Heart right ventricle (tissue), 16 donors: ENCODE results near the gene SMIM23. TPM values are rescaled to one million over a fixed set of nuclear protein-coding genes. Genes with fewer than 3 reads are reported as not detected.

Experiments used
- ATAC-seq, 8 donors: fragments of 200-7000 bp; cut with Tn5 transposase; one replicate each; pipeline ENCODE4 v1.9.1; 2020; ENCODE audit warnings: mild to moderate bottlenecking in 8 of 8, moderate library complexity in 8 of 8, moderate number of reproducible peaks in 1 of 8
- DNase-seq, 2 donors: peaks; one replicate each; pipeline ENCODE4 v3.0.0-alpha.2; 2020
- H3K27ac ChIP-seq, 10 donors: fragments of 200-600 bp; sonication (generic) in 2 of 10; one replicate each; pipeline versions ENCODE4 v1.5.0 to v1.8.0; 2020 to 2022; ENCODE audit warnings: mild to moderate bottlenecking in 3 of 10
- H3K27me3 ChIP-seq, 7 donors: fragments of 200-600 bp; one replicate each; pipeline ENCODE4 v1.8.0; 2021 to 2022; ENCODE audit warnings: mild to moderate bottlenecking in 2 of 7
- H3K36me3 ChIP-seq, 9 donors: fragments of 200-600 bp; sonication (generic) in 1 of 9; one replicate each; pipeline versions ENCODE4 v1.5.0 to v1.8.0; 2020 to 2022; ENCODE audit warnings: mild to moderate bottlenecking in 2 of 9
- H3K4me1 ChIP-seq, 9 donors: fragments of 200-600 bp; sonication (generic) in 1 of 9; one replicate each; pipeline versions ENCODE4 v1.5.0 to v1.8.0; 2020 to 2022; ENCODE audit warnings: mild to moderate bottlenecking in 4 of 9
- H3K4me3 ChIP-seq, 10 donors: fragments of 200-600 bp; sonication (generic) in 2 of 10; one replicate each; pipeline versions ENCODE4 v1.5.0 to v1.8.0; 2020 to 2022; ENCODE audit warnings: mild to moderate bottlenecking in 7 of 10, moderate library complexity in 2 of 10
- H3K9me3 ChIP-seq, 11 donors: fragments of 200-600 bp in 10 of 11; sonication (generic) in 2 of 11; one replicate each; pipeline versions ENCODE4 v1.5.0 to v1.8.0; 2013 to 2022; ENCODE audit warnings: mild to moderate bottlenecking in 2 of 11, control low read depth in 1 of 11, moderate library complexity in 1 of 11
- WGBS, 2 donors: extraction: QIAGEN DNeasy Blood & Tissue Kit; methylation state at CpG; one replicate each; pipeline ENCODE4 v1.1.7; 2013; ENCODE audit warnings: inconsistent platforms in 1 of 2; 5-methylcytosine and 5-hydroxymethylcytosine counted together
- intact Hi-C, 10 donors: fragments of 100-400 bp; cut with DNase I; formaldehyde crosslinking; loops; one replicate each; pipeline versions ENCODE4 v1.11.1 to v1.14.2; 2022
- polyA plus RNA-seq, 2 donors: library from polyadenylated mRNA; stranded (reverse); fragments of 200-250 nt; gene quantifications; one replicate each; pipeline ENCODE4 v1.2.3, GENCODE V29; 2013
- total RNA-seq, 10 donors: library from RNA; stranded (reverse); fragmentation: NEBNext Ultra II Directional in 3 of 10; extraction: Animal tissue kit (Norgen Biotek cat#: 25700) in 3 of 10; gene quantifications; one replicate each; pipeline versions ENCODE4 v1.2.1 to v1.2.4, GENCODE V29; 2021 to 2023
- TF ChIP-seq, protein P1 (sequence below), 9 donors: fragments of 200-600 bp; sonication (generic) in 2 of 9; IDR thresholded peaks; one replicate each; pipeline versions ENCODE4 v1.5.0 to v1.8.0; 2021 to 2022; ENCODE audit warnings: antibody characterized with exemption in 9 of 9, mild to moderate bottlenecking in 5 of 9, moderate library complexity in 1 of 9
- donor health status: Arrhythmogenic right ventricular cardiomyopathy.
- donor health status: ischemic (EF 13 %, LVEDD 7.1; RV severe dilation, severe dysfunction).
- donor health status: healthy with polysubstance abuse.
- donor health status: DM: no; HTN: yes; CAD: no.
- donor health status: DM: no; HTN: no; CAD: no.
- donor health status: ischemic (EF 25% LVEDD 6.9; RV normal size, moderate dysfunction).
- donor health status: ischemic (EF 25% LVEDD 5.7; RV mildly dilated, moderate dysfunction).
- donor health status: healthy.
- donor health status: DM: yes; HTN: yes; CAD: no.
- donor health status: Ischemic cardiomyopathy.
- donor health status: ischemic (EF 35%, LVEDD 5.7; RV mildly dilated, moderate dysfunction).
- donor health status: nonischemic (EF 11% LVEDD 7.7; RV severe dilation, severe dysfunction).
- donor health status: DM: yes; HTN: yes; CAD: no.
- donor health status: PGD.
- donor health status: ischemic (EF 29% LVEDD 5.4; RV normal size, mild dysfunction).
- donor health status: nonischemic (EF 23%, LVEDD 6.1; RV moderate dilation, normal function).

SMIM23 gene
- total and polyA plus RNA-seq, 12 donors, result not detected

- DNase-seq (no peak), ATAC-seq (no peak)
- Histone ChIP-seq H3K4me3 (no peak overlapping the region), H3K36me3 (no peaks in the 10 kb centered on the region), H3K9me3 (peaks cover 0 to 7% (median 0%) of the 10 kb centered on the region in 11 donors), H3K27me3 (no peaks in the 10 kb centered on the region), H3K4me1 (no peaks in the 10 kb centered on the region), H3K27ac (no peak overlapping the region)
- 93 to 98% methylated on average over 11 of the region's 11 CpGs for WGBS, 2 donors
- TF ChIP-seq, protein P1, sequence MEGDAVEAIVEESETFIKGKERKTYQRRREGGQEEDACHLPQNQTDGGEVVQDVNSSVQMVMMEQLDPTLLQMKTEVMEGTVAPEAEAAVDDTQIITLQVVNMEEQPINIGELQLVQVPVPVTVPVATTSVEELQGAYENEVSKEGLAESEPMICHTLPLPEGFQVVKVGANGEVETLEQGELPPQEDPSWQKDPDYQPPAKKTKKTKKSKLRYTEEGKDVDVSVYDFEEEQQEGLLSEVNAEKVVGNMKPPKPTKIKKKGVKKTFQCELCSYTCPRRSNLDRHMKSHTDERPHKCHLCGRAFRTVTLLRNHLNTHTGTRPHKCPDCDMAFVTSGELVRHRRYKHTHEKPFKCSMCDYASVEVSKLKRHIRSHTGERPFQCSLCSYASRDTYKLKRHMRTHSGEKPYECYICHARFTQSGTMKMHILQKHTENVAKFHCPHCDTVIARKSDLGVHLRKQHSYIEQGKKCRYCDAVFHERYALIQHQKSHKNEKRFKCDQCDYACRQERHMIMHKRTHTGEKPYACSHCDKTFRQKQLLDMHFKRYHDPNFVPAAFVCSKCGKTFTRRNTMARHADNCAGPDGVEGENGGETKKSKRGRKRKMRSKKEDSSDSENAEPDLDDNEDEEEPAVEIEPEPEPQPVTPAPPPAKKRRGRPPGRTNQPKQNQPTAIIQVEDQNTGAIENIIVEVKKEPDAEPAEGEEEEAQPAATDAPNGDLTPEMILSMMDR (IDR thresholded peaks at IDR 0.05), result no peak
- intact Hi-C loops, result no loop called here
Observed at GRCh38 chr5:171820561-171820960, 34.9 kb downstream of the SMIM23 start.

DNA sequence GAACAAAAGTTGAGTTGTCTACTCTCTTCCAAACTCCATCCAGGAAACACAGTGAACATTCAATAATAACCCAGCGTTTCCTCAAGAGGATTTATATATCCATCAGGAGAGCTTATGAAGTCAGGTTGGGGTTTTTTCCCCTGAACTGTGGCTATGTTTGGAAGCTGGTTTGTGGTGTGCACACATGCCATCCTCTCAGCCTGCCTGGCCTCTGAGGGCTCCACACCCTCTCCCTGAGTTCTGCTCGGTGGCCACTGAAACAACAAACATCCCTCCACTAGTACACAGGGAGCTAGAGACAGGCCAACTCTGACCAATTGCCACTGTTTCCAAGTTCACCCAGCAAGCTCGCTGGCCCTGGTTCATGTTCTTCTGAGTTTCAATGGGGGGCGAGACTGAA lies 35.7 kb downstream of the SMIM23 start:
- TF ChIP-seq, protein P1 (IDR thresholded peaks at IDR 0.05), result no peak
- Histone ChIP-seq H3K36me3 (no peaks in the 10 kb centered on the region), H3K4me1 (no peaks in the 10 kb centered on the region), H3K4me3 (no peak overlapping the region), H3K27me3 (no peaks in the 10 kb centered on the region), H3K9me3 (peaks cover 0 to 7% (median 0%) of the 10 kb centered on the region in 11 donors), H3K27ac (no peak overlapping the region)
- WGBS, 2 donors, result 82 to 85% methylated on average over 4 of the region's 4 CpGs
- intact Hi-C loops, result no loop called here
- ATAC-seq, result no peak
- no peak for DNase-seq

- intact Hi-C loops, result no loop called here
- Histone ChIP-seq H3K4me1 (no peaks in the 10 kb centered on the region), H3K27ac (no peak overlapping the region), H3K27me3 (no peaks in the 10 kb centered on the region), H3K36me3 (no peaks in the 10 kb centered on the region), H3K4me3 (no peak overlapping the region), H3K9me3 (peaks cover 0 to 7% (median 0%) of the 10 kb centered on the region in 11 donors)
- WGBS, 2 donors, result 79 to 82% methylated on average over 5 of the region's 5 CpGs
- TF ChIP-seq, protein P1 (IDR thresholded peaks at IDR 0.05), result no peak
- DNase-seq (no peak), ATAC-seq (no peak)
Observed at GRCh38 chr5:171823269-171823668, 37.7 kb downstream of the SMIM23 start.

GRCh38 chr5:171825051-171825450 lies 39.4 kb downstream of the SMIM23 start:
- DNase-seq (no peak), ATAC-seq (no peak)
- no peak overlapping the region for H3K4me3 ChIP-seq
- TF ChIP-seq, protein P1 (IDR thresholded peaks at IDR 0.05), result no peak
- intact Hi-C loops, result no loop called here
- H3K9me3 ChIP-seq, result peaks cover 0 to 16% (median 0%) of the 10 kb centered on the region in 11 donors
- no peak overlapping the region for H3K27ac ChIP-seq
- 94 to 97% methylated on average over 3 of the region's 3 CpGs for WGBS, 2 donors
- H3K4me1 ChIP-seq, result no peaks in the 10 kb centered on the region
- no peaks in the 10 kb centered on the region for H3K36me3 ChIP-seq
- no peaks in the 10 kb centered on the region for H3K27me3 ChIP-seq
